Activated CD4-positive, alpha-beta T cell treated with anti-CD3 and anti-CD28 coated beads for 36 hours (primary cell): ENCODE measurements around the gene IQCN. TPM values are rescaled to one million over a fixed set of nuclear protein-coding genes. Genes with fewer than 3 reads are reported as not detected.

Experiments
- ATAC-seq: fragments of 200-7000 bp; cut with Tn5 transposase; one replicate; pipeline ENCODE4 v1.10.0; 2021; ENCODE audit warnings: mild to moderate bottlenecking, moderate library complexity
- CTCF ChIA-PET: fragments of 350-600 bp; sonication (Branson Sonifier 250); formaldehyde crosslinking; loops from one replicate; lab custom pipeline; 2021; ENCODE audit warnings: antibody characterized with exemption; lab: Charles Lee
- POLR2A ChIA-PET: fragments of 350-600 bp; sonication (Branson Sonifier 250); formaldehyde crosslinking; loops from one replicate; lab custom pipeline; 2021; ENCODE audit warnings: antibody characterized with exemption, inconsistent platforms; lab: Charles Lee
- DNase-seq: peaks from one replicate; pipeline ENCODE4 v3.0.0-alpha.2; 2020
- H3K27ac Mint-ChIP-seq: one replicate; pipeline ENCODE4 v1.8.0; 2021; ENCODE audit warnings: mixed read lengths
- H3K27me3 Mint-ChIP-seq: one replicate; pipeline ENCODE4 v1.8.0; 2021; ENCODE audit warnings: mixed read lengths
- H3K36me3 Mint-ChIP-seq: one replicate; pipeline ENCODE4 v1.8.0; 2021; ENCODE audit warnings: low read depth, mixed read lengths
- H3K4me1 Mint-ChIP-seq: one replicate; pipeline ENCODE4 v1.8.0; 2021; ENCODE audit warnings: mixed read lengths
- H3K4me3 Mint-ChIP-seq: one replicate; pipeline ENCODE4 v1.8.0; 2021; ENCODE audit warnings: mild to moderate bottlenecking, moderate library complexity, mixed read lengths
- H3K9me3 Mint-ChIP-seq: one replicate; pipeline ENCODE4 v1.8.0; 2021; ENCODE audit warnings: low read depth, mixed read lengths
- intact Hi-C, 2 experiments: fragments of 100-400 bp; cut with DNase I in 1 of 2; cut with micrococcal nuclease in 1 of 2; formaldehyde crosslinking; loops; one replicate each; pipeline versions ENCODE4 v1.14.2 to v1.15.1; 2022 to 2024; cut with DNase I, micrococcal nuclease
- total RNA-seq, 2 experiments: library from RNA; stranded (reverse); gene quantifications; one replicate each; pipeline ENCODE4 v1.2.3, GENCODE V29; 2021

The IQCN gene
- total RNA-seq, 2 experiments from 2014 or later = 0.40 to 0.43 TPM

DNA sequence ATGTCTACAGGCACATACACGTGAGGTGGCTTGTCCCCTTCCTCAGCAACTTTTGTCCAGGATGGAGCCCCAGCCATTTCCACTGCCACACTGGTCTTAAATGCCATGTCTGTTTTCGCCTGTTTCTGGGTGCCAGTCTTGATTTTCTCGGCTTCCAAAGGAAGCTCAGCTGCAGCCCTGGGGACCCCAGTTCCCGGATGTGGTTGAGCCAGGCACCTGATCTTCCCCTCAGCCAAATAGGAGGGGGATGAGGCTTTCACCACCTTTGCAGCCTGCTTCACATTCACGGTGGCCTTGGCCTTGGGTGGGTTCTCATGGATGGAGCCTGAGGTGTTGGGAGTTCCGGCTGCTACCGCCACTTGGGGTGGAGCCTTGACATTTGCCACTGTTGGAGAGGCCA, 8.7 kb downstream of the IQCN start:
- Mint-ChIP-seq H3K4me1 (peaks cover 2% of the 10 kb centered on the region), H3K27me3 (no peaks in the 10 kb centered on the region), H3K9me3 (no peaks in the 10 kb centered on the region), H3K4me3 (no peak overlapping the region), H3K36me3 (peaks cover 4% of the 10 kb centered on the region), H3K27ac (no peak overlapping the region)
- DNase-seq (no peak), ATAC-seq (no peak)
- POLR2A ChIA-PET = no interaction called here
- intact Hi-C loops = no loop called here
- CTCF ChIA-PET = no interaction called here

DNA sequence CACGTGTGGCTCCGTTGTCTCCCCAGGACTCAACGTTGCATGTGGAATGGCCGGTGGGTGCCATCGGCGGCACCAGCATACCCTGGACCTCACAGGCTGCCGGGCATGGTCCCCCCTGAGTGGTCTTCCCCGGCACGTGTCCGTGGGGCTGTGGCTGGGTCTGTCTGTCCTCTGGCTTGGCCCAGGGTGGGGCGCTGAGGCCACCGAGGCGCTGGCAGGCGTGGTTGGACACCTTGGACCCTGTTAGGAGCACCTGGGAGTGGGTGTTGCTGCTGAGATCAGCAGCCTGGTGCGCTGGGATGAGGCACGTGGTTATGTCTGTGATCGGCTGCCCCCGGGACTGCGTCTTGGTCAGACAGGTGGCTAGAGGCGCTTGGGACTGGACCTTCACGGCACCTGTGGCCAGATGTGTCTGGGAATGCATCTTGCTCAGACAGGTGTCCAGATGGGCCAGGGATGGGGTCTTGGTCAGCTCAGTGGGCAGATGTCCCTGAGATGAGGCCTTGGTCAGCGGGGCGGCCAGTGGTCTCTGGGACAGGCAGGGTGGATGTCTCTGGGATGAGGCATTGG, 9.2 kb downstream of the IQCN start:
- H3K27ac Mint-ChIP-seq = no peak overlapping the region
- peaks cover 2% of the 10 kb centered on the region for H3K4me1 Mint-ChIP-seq
- DNase-seq (no peak), ATAC-seq (no peak)
- H3K27me3 Mint-ChIP-seq = no peaks in the 10 kb centered on the region
- H3K36me3 Mint-ChIP-seq = peaks cover 4% of the 10 kb centered on the region
- H3K9me3 Mint-ChIP-seq = no peaks in the 10 kb centered on the region
- ChIA-PET POLR2A (no interaction called here), CTCF (interaction anchor here (0.7 kb wide), 1 partner anchor 625 kb away, joined by 3 read pairs; no protein-coding TSS in a partner anchor)
- intact Hi-C loops = no loop called here
- no peak overlapping the region for H3K4me3 Mint-ChIP-seq

- Mint-ChIP-seq H3K27me3 (no peaks in the 10 kb centered on the region), H3K36me3 (peaks cover 4% of the 10 kb centered on the region), H3K9me3 (no peaks in the 10 kb centered on the region), H3K27ac (no peak overlapping the region), H3K4me1 (peaks cover 2% of the 10 kb centered on the region), H3K4me3 (no peak overlapping the region)
- DNase-seq (no peak), ATAC-seq (no peak)
- CTCF ChIA-PET = interaction anchor here (0.7 kb wide), 1 partner anchor 625 kb away, joined by 3 read pairs; no protein-coding TSS in a partner anchor
- intact Hi-C loops = no loop called here
- POLR2A ChIA-PET = no interaction called here
These were observed 10.0 kb downstream of the IQCN start for GRCh38 chr19:18264137-18264854.

GRCh38 chr19:18263324-18264136, 10.7 kb downstream of the IQCN start:
- Mint-ChIP-seq H3K4me3 (no peak overlapping the region), H3K27me3 (no peaks in the 10 kb centered on the region), H3K4me1 (peaks cover 2% of the 10 kb centered on the region), H3K36me3 (peaks cover 4% of the 10 kb centered on the region), H3K9me3 (no peaks in the 10 kb centered on the region), H3K27ac (no peak overlapping the region)
- DNase-seq = no peak
- POLR2A ChIA-PET = no interaction called here
- no peak for ATAC-seq
- intact Hi-C loops = no loop called here
- CTCF ChIA-PET = interaction anchor here (0.7 to 1.2 kb wide), 3 partner anchors 11 to 65 kb away, joined by 3 to 7 read pairs (median 5); no protein-coding TSS in a partner anchor

- H3K36me3 Mint-ChIP-seq = peaks cover 4% of the 10 kb centered on the region
- ChIA-PET CTCF (interaction anchor here (1.0 to 1.2 kb wide), 2 partner anchors 11 to 66 kb away, joined by 5 to 7 read pairs; no protein-coding TSS in a partner anchor), POLR2A (no interaction called here)
- ATAC-seq = no peak
- no peak overlapping the region for H3K27ac Mint-ChIP-seq
- no peak overlapping the region for H3K4me3 Mint-ChIP-seq
- peaks cover 2% of the 10 kb centered on the region for H3K4me1 Mint-ChIP-seq
- H3K27me3 Mint-ChIP-seq = no peaks in the 10 kb centered on the region
- intact Hi-C loops = no loop called here
- no peaks in the 10 kb centered on the region for H3K9me3 Mint-ChIP-seq
- DNase-seq = no peak
These were observed 11.3 kb downstream of the IQCN start for GRCh38 chr19:18262917-18263316.

DNA sequence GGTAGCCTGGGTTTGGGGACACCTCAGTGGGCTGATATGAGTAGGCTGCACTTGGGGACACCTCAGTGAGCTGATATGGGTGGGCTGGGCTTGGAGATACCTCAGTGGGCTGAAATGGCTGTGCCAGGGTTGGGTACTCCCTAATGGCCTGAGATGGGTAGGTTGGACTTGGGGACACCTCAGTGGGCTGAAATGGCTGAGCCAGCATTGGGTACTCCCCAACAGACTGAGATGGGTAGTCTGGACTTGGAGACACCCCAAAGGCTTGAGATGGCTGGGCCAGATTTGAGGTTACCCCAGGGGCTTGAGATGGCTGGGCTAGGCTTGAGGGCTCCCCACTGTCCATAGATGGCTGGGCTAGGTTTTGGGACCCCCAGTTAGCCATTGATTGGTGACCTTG, 12.1 kb downstream of the IQCN start:
- Mint-ChIP-seq H3K9me3 (no peaks in the 10 kb centered on the region), H3K36me3 (peaks cover 4% of the 10 kb centered on the region), H3K27ac (no peak overlapping the region), H3K27me3 (no peaks in the 10 kb centered on the region), H3K4me3 (no peak overlapping the region), H3K4me1 (peaks cover 2% of the 10 kb centered on the region)
- no peak for DNase-seq
- intact Hi-C loops = no loop called here
- ChIA-PET CTCF (interaction anchor here (0.5 to 1.4 kb wide), 6 partner anchors 10 to 126 kb away, joined by 3 to 5 read pairs (median 4); no protein-coding TSS in a partner anchor), POLR2A (interaction anchor here (0.6 kb wide), 1 partner anchor 16 kb away, joined by 3 read pairs; no protein-coding TSS in a partner anchor)
- ATAC-seq = no peak

DNA sequence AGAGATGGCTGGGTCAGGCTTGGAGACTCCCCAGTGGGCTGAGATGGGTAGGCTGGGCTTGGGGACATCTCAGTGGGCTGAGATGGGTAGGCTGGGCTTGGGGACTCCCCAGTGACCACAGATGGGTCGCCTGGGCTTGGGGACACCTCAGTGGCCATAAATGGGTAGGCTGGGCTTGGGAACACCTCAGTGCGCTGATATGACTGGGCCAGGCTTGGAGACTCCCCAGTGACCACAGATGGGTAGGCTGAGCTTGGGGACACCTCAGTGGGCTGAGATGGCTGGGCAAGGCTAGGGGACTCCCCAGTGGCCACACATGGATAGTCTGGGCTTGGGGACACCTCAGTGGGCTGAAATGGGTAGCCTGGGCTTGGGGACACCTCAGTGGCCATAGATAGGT, 12.8 kb downstream of the IQCN start:
- ChIA-PET POLR2A (no interaction called here), CTCF (interaction anchor here (0.6 to 1.5 kb wide), 5 partner anchors 9 to 127 kb away, joined by 3 to 5 read pairs (median 3); no protein-coding TSS in a partner anchor)
- Mint-ChIP-seq H3K27ac (no peak overlapping the region), H3K27me3 (no peaks in the 10 kb centered on the region), H3K4me1 (peaks cover 2% of the 10 kb centered on the region), H3K9me3 (no peaks in the 10 kb centered on the region), H3K4me3 (no peak overlapping the region), H3K36me3 (peaks cover 4% of the 10 kb centered on the region)
- ATAC-seq (no peak), DNase-seq (no peak)
- intact Hi-C loops = no loop called here

GRCh38 chr19:18259893-18260292, 14.4 kb downstream of the IQCN start:
- intact Hi-C loops = no loop called here
- Mint-ChIP-seq H3K4me1 (no peaks in the 10 kb centered on the region), H3K36me3 (no peaks in the 10 kb centered on the region), H3K27me3 (peaks cover 3% of the 10 kb centered on the region), H3K4me3 (no peak overlapping the region), H3K9me3 (no peaks in the 10 kb centered on the region), H3K27ac (no peak overlapping the region)
- DNase-seq = no peak
- ChIA-PET CTCF (interaction anchor here (0.5 to 1.5 kb wide), 3 partner anchors 11 to 30 kb away, joined by 3 to 6 read pairs (median 4); no protein-coding TSS in a partner anchor), POLR2A (no interaction called here)
- ATAC-seq = no peak

- H3K4me1 Mint-ChIP-seq = no peaks in the 10 kb centered on the region
- no peaks in the 10 kb centered on the region for H3K9me3 Mint-ChIP-seq
- H3K36me3 Mint-ChIP-seq = no peaks in the 10 kb centered on the region
- intact Hi-C loops = no loop called here
- peaks cover 14% of the 10 kb centered on the region for H3K27me3 Mint-ChIP-seq
- H3K27ac Mint-ChIP-seq = no peak overlapping the region
- ChIA-PET CTCF (interaction anchor here (0.9 kb wide), 1 partner anchor 10 kb away, joined by 3 read pairs; no protein-coding TSS in a partner anchor), POLR2A (no interaction called here)
- ATAC-seq = no peak
- no peak for DNase-seq
- H3K4me3 Mint-ChIP-seq = no peak overlapping the region
These were observed 16.5 kb downstream of the IQCN start for GRCh38 chr19:18257503-18258470.
